HG03196 (cell line): ENCODE data around the gene MNT.

ENCODE experiments used
- ATAC-seq: cut with Tn5 transposase; IDR thresholded peaks from one replicate; pipeline ENCODE4 v1.9.1; 2021; ENCODE audit not compliant: unreplicated experiment

Gene MNT

GRCh38 chr17:2383628-2384167 lies 17.2 kb downstream of the MNT start:
- ATAC-seq = no peak

- no peak for ATAC-seq
These were observed 19.8 kb downstream of the MNT start for GRCh38 chr17:2380950-2381649.

- ATAC-seq = no peak
These were observed 20.5 kb downstream of the MNT start for GRCh38 chr17:2380226-2380922.

GRCh38 chr17:2379489-2380225 lies 21.2 kb downstream of the MNT start:
- ATAC-seq = no peak

DNA sequence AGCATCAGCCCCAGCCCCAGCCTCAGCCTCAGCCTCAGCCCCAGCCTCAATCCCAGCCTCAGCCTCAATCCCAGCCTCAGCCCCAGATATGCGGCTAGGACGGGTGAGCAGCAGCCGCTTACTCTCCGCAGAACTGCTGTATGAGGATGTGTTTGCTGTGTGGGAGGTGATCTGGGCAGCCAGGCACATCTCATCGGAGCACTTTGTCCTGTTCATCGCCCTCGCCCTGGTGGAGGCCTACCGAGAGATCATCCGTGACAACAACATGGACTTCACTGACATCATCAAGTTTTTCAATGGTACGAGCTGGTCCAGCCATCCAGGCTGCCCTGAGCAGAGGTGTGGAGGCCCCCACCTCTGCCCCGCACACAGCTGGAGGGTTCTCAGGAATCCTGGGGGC lies 22.0 kb downstream of the MNT start:
- no peak for ATAC-seq

- no peak for ATAC-seq
These were observed 23.2 kb downstream of the MNT start for GRCh38 chr17:2377659-2378058.

GRCh38 chr17:2376107-2376506 lies 24.8 kb downstream of the MNT start:
- ATAC-seq = no peak

DNA sequence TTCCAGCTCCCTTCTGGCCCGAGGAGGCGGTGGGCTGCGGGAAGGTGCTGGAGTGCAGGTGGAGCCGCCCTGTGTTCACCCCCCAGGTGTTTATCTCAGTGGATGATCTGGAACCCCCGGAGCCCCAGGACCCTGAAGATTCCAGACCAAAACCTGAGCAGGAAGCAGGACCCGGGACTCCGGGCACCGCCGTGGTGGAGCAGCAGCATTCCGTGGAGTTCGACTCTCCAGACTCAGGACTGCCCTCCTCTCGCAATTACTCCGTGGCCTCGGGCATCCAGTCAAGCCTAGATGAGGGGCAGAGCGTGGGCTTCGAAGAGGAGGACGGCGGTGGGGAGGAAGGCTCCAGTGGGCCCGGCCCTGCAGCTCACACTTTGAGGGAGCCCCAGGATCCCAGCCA lies 25.5 kb downstream of the MNT start:
- no peak for ATAC-seq

DNA sequence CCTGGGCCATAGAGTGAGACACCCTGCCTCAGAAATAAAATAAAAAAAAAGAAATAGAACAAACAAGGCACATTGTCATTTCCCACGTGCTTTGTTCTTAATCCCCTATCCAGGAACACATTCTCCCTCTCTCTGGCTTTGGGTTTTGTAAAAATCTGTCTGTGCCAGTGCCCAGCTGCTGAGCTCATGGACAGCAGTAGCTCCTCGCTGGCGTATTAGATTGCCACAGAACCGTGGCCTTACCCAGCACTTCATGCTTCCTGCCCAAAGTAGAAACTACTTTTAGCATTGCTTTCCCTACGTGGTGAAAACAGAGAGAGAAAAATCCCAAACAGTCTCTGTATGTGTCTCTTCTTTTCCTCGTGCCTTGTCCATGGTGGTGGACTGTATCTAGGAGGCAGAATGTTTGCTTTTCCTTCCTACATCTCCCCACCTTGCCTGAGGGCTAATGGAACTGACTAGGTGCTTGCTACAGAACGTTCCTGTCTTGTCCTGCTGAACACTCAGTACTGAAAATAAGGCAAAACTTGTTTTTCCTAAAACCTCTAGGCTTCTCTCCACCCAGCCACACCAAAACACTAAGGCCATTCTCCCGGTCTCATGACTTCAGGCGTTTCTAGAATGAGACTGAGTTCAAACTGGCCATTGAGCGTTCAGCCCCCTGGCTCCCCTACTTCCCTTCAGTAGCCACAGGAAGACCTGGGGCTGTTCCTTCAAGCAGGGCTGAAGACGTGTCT lies 26.1 kb downstream of the MNT start:
- ATAC-seq = no peak

DNA sequence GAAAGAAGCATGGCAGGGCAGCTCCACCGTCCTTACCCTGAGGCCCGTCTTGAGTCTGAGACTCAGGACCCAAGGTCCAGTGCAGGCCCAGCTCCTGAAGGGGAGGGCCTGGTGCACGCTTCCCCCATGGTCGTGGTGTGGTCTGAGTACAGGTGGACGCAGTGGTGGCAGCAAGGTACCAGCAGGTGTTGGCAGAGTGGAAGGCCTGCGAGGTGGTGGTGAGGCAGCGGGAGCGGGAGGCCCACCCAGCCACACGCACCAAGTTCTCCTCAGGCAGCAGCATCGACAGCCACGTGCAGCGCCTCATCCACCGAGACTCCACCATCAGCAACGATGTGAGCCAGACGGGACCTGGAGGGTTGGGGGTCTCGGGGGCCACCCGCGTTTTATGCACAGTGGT lies 27.7 kb downstream of the MNT start:
- no peak for ATAC-seq

DNA sequence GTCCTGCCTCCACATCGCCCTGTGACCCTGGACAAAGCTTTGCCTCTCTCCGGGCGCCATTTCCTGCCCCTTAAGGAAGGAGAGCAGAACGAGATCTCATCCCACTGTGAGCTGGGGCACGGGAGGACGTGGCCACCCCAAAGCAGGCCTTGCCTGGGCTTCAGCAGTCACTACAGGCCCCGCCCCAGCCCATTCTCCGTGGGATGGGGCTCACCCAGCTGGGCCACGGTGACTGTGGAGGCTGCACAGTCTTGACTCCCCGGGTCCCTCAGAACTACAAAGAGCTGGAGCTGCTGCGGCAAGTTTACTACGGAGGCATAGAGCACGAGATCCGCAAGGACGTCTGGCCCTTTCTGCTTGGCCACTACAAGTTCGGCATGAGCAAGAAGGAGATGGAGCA lies 28.2 kb downstream of the MNT start:
- no peak for ATAC-seq

DNA sequence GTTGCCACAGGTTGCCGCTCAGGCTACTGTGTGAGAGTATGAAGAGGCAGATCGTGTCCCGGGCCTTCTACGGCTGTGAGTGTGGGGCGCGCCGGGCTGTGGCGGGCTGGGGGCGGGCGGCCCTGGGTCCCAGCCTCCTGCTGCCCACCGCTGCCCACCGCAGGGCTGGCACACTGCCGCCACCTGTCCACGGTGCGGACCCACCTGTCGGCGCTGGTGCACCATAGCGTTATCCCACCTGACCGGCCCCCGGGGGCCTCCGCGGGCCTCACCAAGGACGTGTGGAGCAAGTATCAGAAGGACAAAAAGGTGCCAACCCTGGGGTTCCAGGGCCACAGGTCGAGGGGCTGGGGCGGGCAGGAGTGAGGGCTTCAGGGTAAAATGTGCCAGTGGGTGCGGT lies 28.7 kb downstream of the MNT start:
- no peak for ATAC-seq

DNA sequence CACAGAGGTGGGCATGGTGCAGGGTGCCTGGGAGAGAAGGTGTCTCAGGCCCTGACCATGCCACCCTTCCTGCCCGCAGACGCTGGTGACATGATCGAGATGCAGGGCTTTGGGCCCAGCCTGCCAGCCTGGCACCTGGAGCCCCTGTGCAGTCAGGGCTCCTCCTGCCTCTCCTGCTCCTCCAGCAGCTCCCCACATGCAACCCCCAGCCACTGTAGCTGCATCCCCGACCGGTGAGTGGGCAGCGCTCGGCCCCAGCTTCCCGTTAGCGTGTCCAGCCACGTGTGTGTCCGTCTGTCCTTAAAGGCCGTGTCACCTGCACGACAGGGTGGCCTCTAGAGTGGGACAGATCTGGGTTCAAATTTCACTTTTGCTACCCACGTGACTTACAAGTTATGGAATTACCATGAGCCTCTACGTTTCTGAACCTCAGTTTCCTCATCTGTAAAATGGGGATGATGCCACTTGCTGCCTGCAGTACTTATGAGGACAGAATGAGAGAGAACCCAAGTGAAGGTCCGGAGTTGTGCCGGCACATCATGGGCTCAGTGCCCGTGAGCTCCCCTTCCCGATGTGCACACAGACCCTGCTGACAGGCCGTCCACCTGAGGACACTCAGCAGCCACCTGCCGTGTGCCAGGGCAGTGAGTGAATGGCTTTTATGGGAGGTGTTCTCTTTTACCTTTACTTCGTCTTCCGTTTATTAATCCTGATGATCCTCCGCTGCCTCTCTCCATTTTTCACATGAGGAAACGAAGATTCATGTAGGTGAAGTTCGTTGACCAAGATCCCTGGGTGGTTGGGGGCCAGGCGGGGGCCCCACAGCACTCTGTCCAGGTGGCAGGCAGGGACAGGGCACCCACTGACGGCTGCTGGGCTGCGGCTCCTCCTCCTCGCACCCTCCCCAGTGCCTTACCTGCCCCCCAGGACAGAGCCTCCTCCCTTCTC lies 29.4 kb downstream of the MNT start:
- no peak for ATAC-seq

GRCh38 chr17:2370211-2370589 lies 30.7 kb downstream of the MNT start:
- ATAC-seq = no peak

GRCh38 chr17:2369551-2370210 lies 31.2 kb downstream of the MNT start:
- ATAC-seq = no peak

DNA sequence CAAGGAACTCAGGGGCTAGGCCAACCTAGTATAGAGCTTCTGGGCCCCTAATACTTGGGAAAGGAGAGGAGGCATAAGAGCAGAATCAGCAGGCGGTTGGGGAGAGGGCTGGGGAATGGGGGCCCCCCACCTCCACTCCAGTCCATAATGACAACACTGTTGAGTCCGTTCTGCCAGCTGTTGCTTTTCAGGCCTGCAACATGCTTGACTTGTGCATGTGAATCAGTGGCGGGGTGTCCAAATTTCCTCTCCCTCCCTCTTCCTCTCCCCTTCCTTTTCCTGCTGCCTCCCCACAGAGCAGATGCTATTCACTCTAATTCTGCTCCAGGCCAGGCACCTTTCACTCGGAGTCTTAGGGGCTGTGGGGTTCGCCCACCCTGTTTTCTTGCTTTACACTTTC lies 31.8 kb downstream of the MNT start:
- no peak for ATAC-seq

- ATAC-seq = no peak
These were observed 32.5 kb downstream of the MNT start for GRCh38 chr17:2368359-2368758.

- ATAC-seq = no peak
These were observed 33.9 kb downstream of the MNT start for GRCh38 chr17:2366747-2367494.

DNA sequence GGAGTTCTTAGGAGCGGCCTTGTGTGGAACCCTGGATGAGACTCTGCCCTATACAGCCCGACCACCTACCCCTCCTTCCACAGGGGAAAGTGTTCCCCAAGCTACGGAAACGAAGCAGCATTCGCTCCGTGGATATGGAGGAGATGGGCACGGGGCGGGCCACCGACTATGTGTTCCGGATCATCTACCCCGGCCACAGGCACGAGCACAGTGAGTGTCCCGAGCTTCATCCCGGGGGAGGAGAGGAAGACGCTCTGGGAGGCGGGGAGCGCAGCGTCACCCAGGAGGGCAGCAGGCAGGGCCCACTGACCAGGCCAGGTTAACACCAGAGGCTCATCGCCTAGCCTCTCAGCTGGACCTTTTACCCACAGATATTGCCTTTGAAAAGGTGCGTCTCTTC lies 35.7 kb downstream of the MNT start:
- no peak for ATAC-seq
